K562 (cell line): ENCODE measurements around the gene MINDY4.

Experiments used
- CHD2 ChIP-seq: IDR thresholded peaks from 2 replicates; pipeline ENCODE4 v1.6.1; 2011; ENCODE audit warnings: low read depth, low read length
- DNMT1 ChIP-seq: fragments of 450-650 bp; IDR thresholded peaks from 2 replicates; pipeline ENCODE4 v1.6.1; 2016; ENCODE audit warnings: antibody characterized with exemption, mild to moderate bottlenecking
- EZH2 ChIP-seq: IDR thresholded peaks from 2 replicates; pipeline ENCODE4 v1.6.1; 2012; ENCODE audit warnings: low read depth, mild to moderate bottlenecking, inconsistent platforms, low read length, borderline replicate concordance
- IRF2 ChIP-seq: sonication (generic); formaldehyde crosslinking; IDR thresholded peaks from 2 replicates; pipeline ENCODE4 v1.8.1; 2022; ENCODE audit warnings: mild to moderate bottlenecking, missing genetic modification reagents
- PHB2 ChIP-seq: fragments of 450-650 bp; IDR thresholded peaks from 2 replicates; pipeline ENCODE4 v1.6.1; 2017; ENCODE audit warnings: low read depth
- POLR2A ChIP-seq: fragments of 450-650 bp; conservative IDR thresholded peaks from 2 replicates; pipeline ENCODE4 v1.6.1; 2016
- ZNF23 ChIP-seq: fragments of 250-450 bp; sonication (Bioruptor Pico); IDR thresholded peaks from 2 replicates; pipeline ENCODE4 v1.4.0; 2020; ENCODE audit warnings: mild to moderate bottlenecking
- TF ChIP-seq, protein P1 (sequence below), 3 experiments: IDR thresholded peaks in 2 of 3; conservative IDR thresholded peaks in 1 of 3; 2 replicates each; pipeline ENCODE4 v1.5.1; 2011 to 2012; ENCODE audit warnings: low read length in 3 of 3, mild to moderate bottlenecking in 3 of 3, control low read depth in 2 of 3, improper control_type of control experiment in 1 of 3, inconsistent platforms in 1 of 3, low read depth in 1 of 3, mixed read lengths in 1 of 3, moderate library complexity in 1 of 3; ENCODE audit not compliant: insufficient read depth in 2 of 3
- TF ChIP-seq, protein P2 (sequence below): fragments of 450-650 bp; IDR thresholded peaks from 2 replicates; pipeline ENCODE4 v1.6.1; 2016; ENCODE audit warnings: borderline replicate concordance
- TF ChIP-seq, protein P3 (sequence below): sonication (generic); formaldehyde crosslinking; IDR thresholded peaks from 2 replicates; pipeline ENCODE4 v1.8.0; 2023; ENCODE audit warnings: mild to moderate bottlenecking, missing genetic modification reagents

DNA sequence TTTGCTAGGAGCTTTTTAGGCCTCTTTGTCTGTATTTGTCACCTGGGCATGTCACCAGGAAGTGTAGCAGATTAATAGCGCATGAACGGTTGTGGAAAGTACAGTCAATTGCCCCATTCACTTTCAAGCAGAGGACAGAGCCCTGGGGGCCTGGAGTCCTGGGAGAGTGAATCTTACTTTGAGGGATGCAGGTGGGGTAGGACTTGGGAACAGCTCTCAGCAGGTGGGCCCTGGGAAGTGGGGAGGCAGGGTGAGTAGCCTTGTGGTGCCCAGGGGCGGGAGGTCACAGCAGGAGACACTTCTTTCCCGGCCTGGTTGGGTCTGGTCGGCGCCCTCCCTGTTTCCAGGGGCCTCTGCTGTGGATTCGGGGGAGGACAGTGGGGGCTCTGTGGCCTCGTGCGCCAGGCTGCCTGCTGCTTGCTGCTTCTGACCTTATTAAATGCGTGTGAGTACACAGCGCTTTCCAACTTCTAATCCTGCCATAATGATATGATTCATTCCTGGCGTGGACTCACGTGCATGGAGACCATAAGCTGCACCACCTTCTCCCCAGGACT, 88.8 kb downstream of the MINDY4 start:
- no peak for TF ChIP-seq DNMT1
- no peak for TF ChIP-seq EZH2
- no peak for TF ChIP-seq PHB2
- TF ChIP-seq, protein P1, sequence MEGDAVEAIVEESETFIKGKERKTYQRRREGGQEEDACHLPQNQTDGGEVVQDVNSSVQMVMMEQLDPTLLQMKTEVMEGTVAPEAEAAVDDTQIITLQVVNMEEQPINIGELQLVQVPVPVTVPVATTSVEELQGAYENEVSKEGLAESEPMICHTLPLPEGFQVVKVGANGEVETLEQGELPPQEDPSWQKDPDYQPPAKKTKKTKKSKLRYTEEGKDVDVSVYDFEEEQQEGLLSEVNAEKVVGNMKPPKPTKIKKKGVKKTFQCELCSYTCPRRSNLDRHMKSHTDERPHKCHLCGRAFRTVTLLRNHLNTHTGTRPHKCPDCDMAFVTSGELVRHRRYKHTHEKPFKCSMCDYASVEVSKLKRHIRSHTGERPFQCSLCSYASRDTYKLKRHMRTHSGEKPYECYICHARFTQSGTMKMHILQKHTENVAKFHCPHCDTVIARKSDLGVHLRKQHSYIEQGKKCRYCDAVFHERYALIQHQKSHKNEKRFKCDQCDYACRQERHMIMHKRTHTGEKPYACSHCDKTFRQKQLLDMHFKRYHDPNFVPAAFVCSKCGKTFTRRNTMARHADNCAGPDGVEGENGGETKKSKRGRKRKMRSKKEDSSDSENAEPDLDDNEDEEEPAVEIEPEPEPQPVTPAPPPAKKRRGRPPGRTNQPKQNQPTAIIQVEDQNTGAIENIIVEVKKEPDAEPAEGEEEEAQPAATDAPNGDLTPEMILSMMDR (IDR thresholded peaks at IDR 0.05 in 2 of 3, conservative IDR thresholded peaks at IDR 0.05 in 1 of 3; ENCODE audit: insufficient read depth in 2 of 3, low read depth in 1 of 3, low read length in 3 of 3), result no peak
- TF ChIP-seq, protein P2, sequence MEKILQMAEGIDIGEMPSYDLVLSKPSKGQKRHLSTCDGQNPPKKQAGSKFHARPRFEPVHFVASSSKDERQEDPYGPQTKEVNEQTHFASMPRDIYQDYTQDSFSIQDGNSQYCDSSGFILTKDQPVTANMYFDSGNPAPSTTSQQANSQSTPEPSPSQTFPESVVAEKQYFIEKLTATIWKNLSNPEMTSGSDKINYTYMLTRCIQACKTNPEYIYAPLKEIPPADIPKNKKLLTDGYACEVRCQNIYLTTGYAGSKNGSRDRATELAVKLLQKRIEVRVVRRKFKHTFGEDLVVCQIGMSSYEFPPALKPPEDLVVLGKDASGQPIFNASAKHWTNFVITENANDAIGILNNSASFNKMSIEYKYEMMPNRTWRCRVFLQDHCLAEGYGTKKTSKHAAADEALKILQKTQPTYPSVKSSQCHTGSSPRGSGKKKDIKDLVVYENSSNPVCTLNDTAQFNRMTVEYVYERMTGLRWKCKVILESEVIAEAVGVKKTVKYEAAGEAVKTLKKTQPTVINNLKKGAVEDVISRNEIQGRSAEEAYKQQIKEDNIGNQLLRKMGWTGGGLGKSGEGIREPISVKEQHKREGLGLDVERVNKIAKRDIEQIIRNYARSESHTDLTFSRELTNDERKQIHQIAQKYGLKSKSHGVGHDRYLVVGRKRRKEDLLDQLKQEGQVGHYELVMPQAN, result no peak
- TF ChIP-seq IRF2, result no peak
- TF ChIP-seq CHD2, result no peak
- no peak for TF ChIP-seq POLR2A
- TF ChIP-seq, protein P3, sequence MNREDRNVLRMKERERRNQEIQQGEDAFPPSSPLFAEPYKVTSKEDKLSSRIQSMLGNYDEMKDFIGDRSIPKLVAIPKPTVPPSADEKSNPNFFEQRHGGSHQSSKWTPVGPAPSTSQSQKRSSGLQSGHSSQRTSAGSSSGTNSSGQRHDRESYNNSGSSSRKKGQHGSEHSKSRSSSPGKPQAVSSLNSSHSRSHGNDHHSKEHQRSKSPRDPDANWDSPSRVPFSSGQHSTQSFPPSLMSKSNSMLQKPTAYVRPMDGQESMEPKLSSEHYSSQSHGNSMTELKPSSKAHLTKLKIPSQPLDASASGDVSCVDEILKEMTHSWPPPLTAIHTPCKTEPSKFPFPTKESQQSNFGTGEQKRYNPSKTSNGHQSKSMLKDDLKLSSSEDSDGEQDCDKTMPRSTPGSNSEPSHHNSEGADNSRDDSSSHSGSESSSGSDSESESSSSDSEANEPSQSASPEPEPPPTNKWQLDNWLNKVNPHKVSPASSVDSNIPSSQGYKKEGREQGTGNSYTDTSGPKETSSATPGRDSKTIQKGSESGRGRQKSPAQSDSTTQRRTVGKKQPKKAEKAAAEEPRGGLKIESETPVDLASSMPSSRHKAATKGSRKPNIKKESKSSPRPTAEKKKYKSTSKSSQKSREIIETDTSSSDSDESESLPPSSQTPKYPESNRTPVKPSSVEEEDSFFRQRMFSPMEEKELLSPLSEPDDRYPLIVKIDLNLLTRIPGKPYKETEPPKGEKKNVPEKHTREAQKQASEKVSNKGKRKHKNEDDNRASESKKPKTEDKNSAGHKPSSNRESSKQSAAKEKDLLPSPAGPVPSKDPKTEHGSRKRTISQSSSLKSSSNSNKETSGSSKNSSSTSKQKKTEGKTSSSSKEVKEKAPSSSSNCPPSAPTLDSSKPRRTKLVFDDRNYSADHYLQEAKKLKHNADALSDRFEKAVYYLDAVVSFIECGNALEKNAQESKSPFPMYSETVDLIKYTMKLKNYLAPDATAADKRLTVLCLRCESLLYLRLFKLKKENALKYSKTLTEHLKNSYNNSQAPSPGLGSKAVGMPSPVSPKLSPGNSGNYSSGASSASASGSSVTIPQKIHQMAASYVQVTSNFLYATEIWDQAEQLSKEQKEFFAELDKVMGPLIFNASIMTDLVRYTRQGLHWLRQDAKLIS (CRISPR knock-in tag), result no peak
- TF ChIP-seq ZNF23 (CRISPR knock-in tag), result no peak
